Astrocyte of the hippocampus (primary cell): ENCODE data around the gene GADD45B.

Experiments
- DNase-seq: peaks from one replicate; pipeline ENCODE4 v3.0.0; 2011; ENCODE audit warnings: low read depth, low spot score

The GADD45B gene

GRCh38 chr19:2475702-2476450, at the start of gene GADD45B:
GADD45B (plus strand) TSS chr19:2476127; CDS start chr19:2476359, 232 bp downstream.
- peak; percentile 100 for DNase-seq

GRCh38 chr19:2426611-2427428, 49.1 kb upstream of the GADD45B start:
- peak; percentile 57 for DNase-seq

GRCh38 chr19:2427429-2428320, 48.3 kb upstream of the GADD45B start, which contains the start of gene TIMM13:
TIMM13 (minus strand) TSS chr19:2427586; CDS start chr19:2427533, 53 bp downstream.
- DNase-seq: peak; percentile 99

GRCh38 chr19:2428321-2428690, 47.6 kb upstream of the GADD45B start:
- DNase-seq: peak; percentile 51

GRCh38 chr19:2428756-2429711, 46.9 kb upstream of the GADD45B start:
- DNase-seq: no peak

GRCh38 chr19:2429917-2430535, 45.9 kb upstream of the GADD45B start:
- DNase-seq: no peak

GRCh38 chr19:2431318-2432055, 44.4 kb upstream of the GADD45B start:
- no peak for DNase-seq

- no peak for DNase-seq
These were observed 43.6 kb upstream of the GADD45B start for GRCh38 chr19:2432131-2432848.

- DNase-seq: no peak
These were observed 42.1 kb upstream of the GADD45B start for GRCh38 chr19:2433854-2434253.

- no peak for DNase-seq
These were observed 41.7 kb upstream of the GADD45B start for GRCh38 chr19:2434267-2434666.

GRCh38 chr19:2434721-2435265, 41.1 kb upstream of the GADD45B start:
- DNase-seq: no peak

- no peak for DNase-seq
These were observed 39.5 kb upstream of the GADD45B start for GRCh38 chr19:2436384-2436783.

GRCh38 chr19:2436926-2437325, 39.0 kb upstream of the GADD45B start:
- no peak for DNase-seq

- no peak for DNase-seq
These were observed 37.7 kb upstream of the GADD45B start for GRCh38 chr19:2438178-2438577.

- DNase-seq: no peak
These were observed 35.4 kb upstream of the GADD45B start for GRCh38 chr19:2440515-2440914.

GRCh38 chr19:2441096-2441752, 34.7 kb upstream of the GADD45B start:
- no peak for DNase-seq

- no peak for DNase-seq
These were observed 32.7 kb upstream of the GADD45B start for GRCh38 chr19:2443116-2443784.
